ENCODE results near the gene TMEM187. TPM values are rescaled to one million over a fixed set of nuclear protein-coding genes. Genes with fewer than 3 reads are reported as not detected.

The TMEM187 gene
- polyA plus RNA-seq, 2 of the 4 experiments (the other 2 are of a cell fraction) = 7.8 to 10.6 TPM

DNA sequence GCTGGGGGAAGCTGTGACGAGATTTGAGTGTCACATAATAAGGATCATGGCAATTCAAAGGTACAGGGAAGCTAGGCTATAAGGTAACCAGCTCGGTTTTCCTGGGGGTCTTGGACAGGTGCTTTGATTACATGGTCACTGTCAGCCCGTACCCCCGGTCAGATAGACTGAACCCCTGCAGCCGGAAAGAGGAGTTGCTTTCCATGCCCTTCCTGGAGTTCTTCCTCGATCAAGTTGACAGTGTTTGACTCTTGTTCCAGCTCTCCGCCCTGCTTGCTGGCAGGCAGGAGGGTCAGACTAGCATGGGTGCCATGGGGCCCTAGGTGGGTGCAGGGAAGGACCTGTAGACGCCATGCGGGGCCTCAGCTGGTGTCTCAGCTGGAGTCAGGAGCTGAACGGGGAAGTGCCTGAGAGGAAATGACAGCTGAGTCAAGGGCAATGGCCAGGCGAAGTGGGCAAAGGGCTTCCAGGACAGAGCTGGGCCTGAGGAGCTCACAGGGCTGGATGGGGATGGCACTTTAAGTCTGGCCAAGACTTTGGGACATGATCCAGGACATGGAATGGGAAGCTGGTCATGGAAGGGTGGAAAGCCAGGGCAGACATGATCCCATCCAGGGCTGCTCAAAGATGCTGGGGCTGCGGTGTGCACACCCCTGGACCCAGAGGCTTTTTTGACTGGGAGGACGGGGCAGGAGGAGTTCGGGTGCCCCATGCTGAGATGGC is 1.6 kb downstream of the TMEM187 start:
- no peaks in the 10 kb centered on the region for H3K9me3 ChIP-seq
- ChIA-PET POLR2A (no interaction called here), CTCF (interaction anchor here (1.0 to 1.1 kb wide), 2 partner anchors 27 to 44 kb away, joined by 3 read pairs; no protein-coding TSS in a partner anchor)
- TF ChIP-seq RAD21 (conservative IDR thresholded peaks at IDR 0.05 in 1 of 2, IDR thresholded peaks at IDR 0.05 in 1 of 2) = no peak
- TF ChIP-seq JUNB (IDR thresholded peaks at IDR 0.05) = no peak
- TF ChIP-seq, protein P1, sequence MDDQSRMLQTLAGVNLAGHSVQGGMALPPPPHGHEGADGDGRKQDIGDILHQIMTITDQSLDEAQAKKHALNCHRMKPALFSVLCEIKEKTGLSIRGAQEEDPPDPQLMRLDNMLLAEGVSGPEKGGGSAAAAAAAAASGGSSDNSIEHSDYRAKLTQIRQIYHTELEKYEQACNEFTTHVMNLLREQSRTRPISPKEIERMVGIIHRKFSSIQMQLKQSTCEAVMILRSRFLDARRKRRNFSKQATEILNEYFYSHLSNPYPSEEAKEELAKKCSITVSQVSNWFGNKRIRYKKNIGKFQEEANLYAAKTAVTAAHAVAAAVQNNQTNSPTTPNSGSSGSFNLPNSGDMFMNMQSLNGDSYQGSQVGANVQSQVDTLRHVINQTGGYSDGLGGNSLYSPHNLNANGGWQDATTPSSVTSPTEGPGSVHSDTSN (IDR thresholded peaks at IDR 0.05) = no peak
- TF ChIP-seq, protein P2, sequence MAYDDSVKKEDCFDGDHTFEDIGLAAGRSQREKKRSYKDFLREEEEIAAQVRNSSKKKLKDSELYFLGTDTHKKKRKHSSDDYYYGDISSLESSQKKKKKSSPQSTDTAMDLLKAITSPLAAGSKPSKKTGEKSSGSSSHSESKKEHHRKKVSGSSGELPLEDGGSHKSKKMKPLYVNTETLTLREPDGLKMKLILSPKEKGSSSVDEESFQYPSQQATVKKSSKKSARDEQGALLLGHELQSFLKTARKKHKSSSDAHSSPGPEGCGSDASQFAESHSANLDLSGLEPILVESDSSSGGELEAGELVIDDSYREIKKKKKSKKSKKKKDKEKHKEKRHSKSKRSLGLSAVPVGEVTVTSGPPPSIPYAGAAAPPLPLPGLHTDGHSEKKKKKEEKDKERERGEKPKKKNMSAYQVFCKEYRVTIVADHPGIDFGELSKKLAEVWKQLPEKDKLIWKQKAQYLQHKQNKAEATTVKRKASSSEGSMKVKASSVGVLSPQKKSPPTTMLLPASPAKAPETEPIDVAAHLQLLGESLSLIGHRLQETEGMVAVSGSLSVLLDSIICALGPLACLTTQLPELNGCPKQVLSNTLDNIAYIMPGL (CRISPR knock-in tag; IDR thresholded peaks at IDR 0.05; ENCODE audit: borderline replicate concordance) = no peak
- TF ChIP-seq CTCF (IDR thresholded peaks at IDR 0.05) = no peak
- TF ChIP-seq ZNF302 (CRISPR knock-in tag; IDR thresholded peaks at IDR 0.05) = no peak
- no peak for TF ChIP-seq HOXB5 (CRISPR knock-in tag; IDR thresholded peaks at IDR 0.05)
- no peak for TF ChIP-seq ZSCAN20 (CRISPR knock-in tag; IDR thresholded peaks at IDR 0.05)
- no peak for TF ChIP-seq HEYL (CRISPR knock-in tag; IDR thresholded peaks at IDR 0.05)
- TF ChIP-seq ZFP36 (IDR thresholded peaks at IDR 0.05; ENCODE audit: borderline replicate concordance, partially characterized antibody) = no peak
- TF ChIP-seq RNF2 (IDR thresholded peaks at IDR 0.05; ENCODE audit: borderline replicate concordance, low read depth) = no peak
- no peak for TF ChIP-seq NPAS2 (CRISPR knock-in tag; IDR thresholded peaks at IDR 0.05; ENCODE audit: borderline replicate concordance)
- peaks cover 20% of the 10 kb centered on the region for H3K4me1 ChIP-seq
- WGBS (ENCODE audit: missing lambda C conversion rate) = 93% methylated on average over 12 of the region's 14 CpGs
- H3K27ac ChIP-seq = peak overlapping the region; percentile 99 to 100; a peak in 5 of 6 replicates
- peak overlapping the region; percentile 81 for H3K4me2 ChIP-seq
- H3K4me3 ChIP-seq = peak overlapping the region; percentile 100; the same call in 2 of the 3 replicates
- no peak for DNase-seq (ENCODE audit: low read depth in 1 of 2, low spot score in 1 of 2)
- no peak for FAIRE-seq
- no peak for ATAC-seq

GRCh38 chrX:153974726-153975286 is 2.3 kb downstream of the TMEM187 start:
- no peak overlapping the region for H3K4me3 ChIP-seq
- peak overlapping the region; percentile 42; the same call in 2 of the 3 replicates for H3K4me2 ChIP-seq
- FAIRE-seq = no peak
- peaks cover 17% of the 10 kb centered on the region for H3K4me1 ChIP-seq
- ChIA-PET CTCF (interaction anchor here (1.1 to 2.2 kb wide), 2 partner anchors 39 to 43 kb away, joined by 3 to 8 read pairs; no protein-coding TSS in a partner anchor), POLR2A (no interaction called here)
- no peak for ATAC-seq
- peak overlapping the region in 1 of 2 experiments; percentile 99; a peak in 2 of 6 replicates for H3K27ac ChIP-seq
- no peaks in the 10 kb centered on the region for H3K9me3 ChIP-seq
- no peak for TF ChIP-seq POLR2AphosphoS2 (conservative IDR thresholded peaks at IDR 0.05; ENCODE audit: low read length)
- TF ChIP-seq RFX5 (IDR thresholded peaks at IDR 0.05) = no peak
- TF ChIP-seq TFCP2L1 (CRISPR knock-in tag; IDR thresholded peaks at IDR 0.05) = no peak
- TF ChIP-seq, protein P3, sequence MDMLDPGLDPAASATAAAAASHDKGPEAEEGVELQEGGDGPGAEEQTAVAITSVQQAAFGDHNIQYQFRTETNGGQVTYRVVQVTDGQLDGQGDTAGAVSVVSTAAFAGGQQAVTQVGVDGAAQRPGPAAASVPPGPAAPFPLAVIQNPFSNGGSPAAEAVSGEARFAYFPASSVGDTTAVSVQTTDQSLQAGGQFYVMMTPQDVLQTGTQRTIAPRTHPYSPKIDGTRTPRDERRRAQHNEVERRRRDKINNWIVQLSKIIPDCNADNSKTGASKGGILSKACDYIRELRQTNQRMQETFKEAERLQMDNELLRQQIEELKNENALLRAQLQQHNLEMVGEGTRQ (IDR thresholded peaks at IDR 0.05) = no peak
- no peak for TF ChIP-seq ZSCAN20 (CRISPR knock-in tag; IDR thresholded peaks at IDR 0.05)
- TF ChIP-seq, protein P4, sequence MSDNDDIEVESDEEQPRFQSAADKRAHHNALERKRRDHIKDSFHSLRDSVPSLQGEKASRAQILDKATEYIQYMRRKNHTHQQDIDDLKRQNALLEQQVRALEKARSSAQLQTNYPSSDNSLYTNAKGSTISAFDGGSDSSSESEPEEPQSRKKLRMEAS (IDR thresholded peaks at IDR 0.05) = no peak
- TF ChIP-seq NFE2L2 (conservative IDR thresholded peaks at IDR 0.05; ENCODE audit: low read length) = no peak
- TF ChIP-seq JUN (IDR thresholded peaks at IDR 0.05) = no peak
- no peak for TF ChIP-seq RCOR1 (IDR thresholded peaks at IDR 0.05; ENCODE audit: low read depth, low read length)
- TF ChIP-seq HDAC2 (IDR thresholded peaks at IDR 0.05) = no peak
- no peak; the same call in 1 of the 2 replicates for TF ChIP-seq POLR2A (IDR thresholded peaks at IDR 0.05; ENCODE audit: low read length)
- no peak for TF ChIP-seq PHF8 (IDR thresholded peaks at IDR 0.05; ENCODE audit: borderline replicate concordance, low read depth)
- no peak for TF ChIP-seq E2F6 (IDR thresholded peaks at IDR 0.05; ENCODE audit: borderline replicate concordance, low read depth)
- no peak for TF ChIP-seq JUNB (IDR thresholded peaks at IDR 0.05)
- TF ChIP-seq NR3C1 (IDR thresholded peaks at IDR 0.05) = no peak
- TF ChIP-seq, protein P5, sequence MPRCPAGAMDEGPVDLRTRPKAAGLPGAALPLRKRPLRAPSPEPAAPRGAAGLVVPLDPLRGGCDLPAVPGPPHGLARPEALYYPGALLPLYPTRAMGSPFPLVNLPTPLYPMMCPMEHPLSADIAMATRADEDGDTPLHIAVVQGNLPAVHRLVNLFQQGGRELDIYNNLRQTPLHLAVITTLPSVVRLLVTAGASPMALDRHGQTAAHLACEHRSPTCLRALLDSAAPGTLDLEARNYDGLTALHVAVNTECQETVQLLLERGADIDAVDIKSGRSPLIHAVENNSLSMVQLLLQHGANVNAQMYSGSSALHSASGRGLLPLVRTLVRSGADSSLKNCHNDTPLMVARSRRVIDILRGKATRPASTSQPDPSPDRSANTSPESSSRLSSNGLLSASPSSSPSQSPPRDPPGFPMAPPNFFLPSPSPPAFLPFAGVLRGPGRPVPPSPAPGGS (IDR thresholded peaks at IDR 0.05) = no peak
- no peak for TF ChIP-seq HOXA7 (CRISPR knock-in tag; IDR thresholded peaks at IDR 0.05)
- no peak for TF ChIP-seq HOXB5 (CRISPR knock-in tag; IDR thresholded peaks at IDR 0.05)
- no peak for DNase-seq (ENCODE audit: low read depth in 1 of 2, low spot score in 1 of 2)
- 77% methylated on average over 3 of the region's 3 CpGs for WGBS (ENCODE audit: missing lambda C conversion rate)

All from A549 (cell line).